GM13976 (cell line): Measurements from ENCODE around the gene VTN.

ENCODE experiments used
- DNase-seq: peaks from one replicate; pipeline ENCODE4 v3.0.0; 2012; ENCODE audit warnings: low spot score
- in situ Hi-C: fragments of 300-500 bp; cut with MboI; formaldehyde crosslinking; loops from one replicate; pipeline ENCODE4 v1.12.0; 2022; ENCODE audit warnings: low sequenced_read_pairs, mixed read lengths, inconsistent platforms; ENCODE audit not compliant: unreplicated experiment
- TF ChIP-seq, protein P1 (sequence below): IDR thresholded peaks from 2 replicates; pipeline ENCODE4 v1.5.1; 2012; ENCODE audit warnings: borderline replicate concordance, mild to moderate bottlenecking; ENCODE audit not compliant: insufficient read depth; ENCODE audit errors: extremely low read depth, missing control alignments, control extremely low read depth

The VTN gene

DNA sequence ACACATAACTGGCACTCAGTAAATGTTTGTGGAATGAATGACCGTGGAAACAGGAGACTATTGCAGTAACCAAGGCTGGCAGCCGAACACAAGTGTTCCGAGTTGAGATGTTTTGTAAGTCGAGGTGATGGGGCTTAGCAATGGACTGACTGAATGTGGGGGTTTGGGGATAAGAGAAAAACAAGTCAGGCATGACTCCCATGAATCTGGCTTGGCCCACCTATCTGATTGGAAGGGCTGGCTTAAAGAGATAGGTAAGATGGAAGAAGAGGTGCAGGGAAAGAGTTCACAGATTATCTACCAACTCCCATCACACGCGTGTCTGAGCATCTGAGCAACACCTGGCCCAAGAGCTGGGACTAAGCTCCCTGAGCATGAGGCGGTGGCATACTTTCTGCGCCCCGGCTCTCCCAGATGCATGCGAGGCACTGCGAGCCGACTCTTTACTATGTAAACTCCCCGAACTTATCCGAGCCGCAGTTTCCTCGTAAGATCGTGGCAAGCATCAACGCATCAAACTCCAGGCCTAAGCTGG lies 35.4 kb downstream of the VTN start:
- TF ChIP-seq, protein P1, sequence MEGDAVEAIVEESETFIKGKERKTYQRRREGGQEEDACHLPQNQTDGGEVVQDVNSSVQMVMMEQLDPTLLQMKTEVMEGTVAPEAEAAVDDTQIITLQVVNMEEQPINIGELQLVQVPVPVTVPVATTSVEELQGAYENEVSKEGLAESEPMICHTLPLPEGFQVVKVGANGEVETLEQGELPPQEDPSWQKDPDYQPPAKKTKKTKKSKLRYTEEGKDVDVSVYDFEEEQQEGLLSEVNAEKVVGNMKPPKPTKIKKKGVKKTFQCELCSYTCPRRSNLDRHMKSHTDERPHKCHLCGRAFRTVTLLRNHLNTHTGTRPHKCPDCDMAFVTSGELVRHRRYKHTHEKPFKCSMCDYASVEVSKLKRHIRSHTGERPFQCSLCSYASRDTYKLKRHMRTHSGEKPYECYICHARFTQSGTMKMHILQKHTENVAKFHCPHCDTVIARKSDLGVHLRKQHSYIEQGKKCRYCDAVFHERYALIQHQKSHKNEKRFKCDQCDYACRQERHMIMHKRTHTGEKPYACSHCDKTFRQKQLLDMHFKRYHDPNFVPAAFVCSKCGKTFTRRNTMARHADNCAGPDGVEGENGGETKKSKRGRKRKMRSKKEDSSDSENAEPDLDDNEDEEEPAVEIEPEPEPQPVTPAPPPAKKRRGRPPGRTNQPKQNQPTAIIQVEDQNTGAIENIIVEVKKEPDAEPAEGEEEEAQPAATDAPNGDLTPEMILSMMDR, result no peak
- no peak for DNase-seq
- in situ Hi-C loops, result no loop called here

DNA sequence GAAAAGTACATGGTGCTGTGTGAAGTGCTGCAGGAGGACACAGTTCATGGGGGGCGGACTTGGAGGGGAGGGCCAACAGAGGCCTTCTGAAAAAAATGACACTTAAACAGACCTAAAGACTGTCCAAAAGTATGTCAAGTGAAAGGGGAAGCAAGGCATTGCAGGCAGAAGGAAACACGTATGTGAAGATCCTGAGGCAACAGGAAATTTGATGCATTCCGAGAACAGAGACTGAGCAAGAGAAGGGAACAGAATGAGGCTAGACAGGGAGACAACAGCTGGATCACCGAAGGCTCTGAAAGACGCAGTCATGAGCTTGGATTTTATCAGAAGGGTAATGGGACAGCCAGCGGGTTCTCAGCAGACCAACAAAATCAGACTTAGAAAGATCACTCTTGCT lies 35.9 kb downstream of the VTN start:
- in situ Hi-C loops, result no loop called here
- TF ChIP-seq, protein P1, result no peak
- no peak for DNase-seq

DNA sequence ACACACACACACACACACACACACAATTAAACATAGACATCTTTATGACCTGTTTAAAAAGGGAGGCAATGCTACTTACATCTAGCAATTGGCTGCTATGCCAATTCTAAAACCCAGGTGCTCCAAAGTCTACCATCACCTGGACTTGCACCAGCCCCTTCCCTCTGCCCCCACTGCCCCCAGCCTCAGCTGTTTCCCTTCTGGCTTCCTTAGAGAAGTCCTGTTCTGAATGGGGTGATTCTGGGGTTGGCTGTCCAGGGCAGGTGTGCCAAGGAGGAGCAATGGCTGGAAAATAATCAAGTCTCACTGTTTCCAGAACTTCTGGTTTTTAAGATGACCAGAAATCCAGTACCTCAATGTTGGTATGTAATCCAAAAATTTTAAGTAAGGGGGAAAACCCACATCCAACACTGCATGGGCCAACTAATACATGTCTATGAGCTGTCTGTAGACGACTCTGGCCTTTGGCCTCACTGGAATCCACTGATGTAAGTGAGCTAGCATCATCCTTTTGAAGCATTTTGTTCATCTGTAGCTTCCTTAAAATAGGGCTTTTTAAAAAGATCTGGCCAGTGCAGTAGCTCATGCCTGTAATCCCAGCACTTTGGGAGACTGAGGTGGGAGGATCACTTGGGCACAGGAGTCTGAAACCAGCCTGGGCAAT lies 36.9 kb downstream of the VTN start:
- in situ Hi-C loops, result no loop called here
- TF ChIP-seq, protein P1, result no peak
- DNase-seq, result no peak

DNA sequence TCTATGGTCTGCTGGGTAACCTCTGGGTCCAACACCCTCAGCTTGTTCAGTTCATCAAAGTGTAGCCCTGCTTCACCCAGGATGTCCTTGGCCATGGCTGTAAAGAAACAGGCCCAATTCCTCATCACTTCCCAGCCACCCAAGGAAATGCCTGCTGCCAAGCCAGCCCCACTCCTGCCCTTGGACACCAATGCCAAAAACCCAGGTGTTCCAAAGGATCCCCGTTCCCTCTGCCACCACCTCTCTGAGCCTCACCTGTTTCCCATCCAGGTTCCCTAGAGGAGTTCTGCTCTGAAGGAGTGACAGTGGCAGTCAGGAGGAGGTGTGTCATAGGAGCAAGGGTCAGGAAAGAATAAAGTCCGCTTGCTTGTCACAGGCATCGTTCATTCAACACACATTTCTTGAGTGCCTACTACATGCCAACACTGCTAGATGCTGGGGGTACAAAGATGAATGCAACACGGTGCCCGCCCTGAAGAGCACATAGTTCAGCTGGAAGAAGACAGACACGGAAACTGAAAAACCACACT lies 38.2 kb downstream of the VTN start:
- in situ Hi-C loops, result no loop called here
- DNase-seq, result no peak
- TF ChIP-seq, protein P1, result no peak

DNA sequence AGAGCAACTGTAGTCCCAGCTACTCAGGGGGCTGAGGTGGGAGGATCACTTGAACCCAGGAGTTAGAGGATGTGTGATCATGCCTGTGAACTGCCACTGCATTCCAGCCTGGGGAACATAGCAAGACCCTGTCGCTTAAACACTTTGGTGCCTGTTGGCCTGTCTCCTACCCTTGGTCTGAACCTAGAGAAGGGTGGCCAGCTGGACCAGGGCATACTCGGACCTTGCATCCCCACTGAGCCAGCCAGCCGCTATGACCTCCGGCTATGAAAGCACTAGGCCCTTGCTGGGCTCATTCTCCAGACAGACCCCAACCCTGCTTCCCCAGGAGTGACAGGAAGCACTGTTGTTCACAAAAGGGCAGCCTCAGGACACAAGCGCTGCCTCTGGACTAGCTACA lies 39.4 kb downstream of the VTN start:
- in situ Hi-C loops, result no loop called here
- no peak for DNase-seq
- TF ChIP-seq, protein P1, result no peak

DNA sequence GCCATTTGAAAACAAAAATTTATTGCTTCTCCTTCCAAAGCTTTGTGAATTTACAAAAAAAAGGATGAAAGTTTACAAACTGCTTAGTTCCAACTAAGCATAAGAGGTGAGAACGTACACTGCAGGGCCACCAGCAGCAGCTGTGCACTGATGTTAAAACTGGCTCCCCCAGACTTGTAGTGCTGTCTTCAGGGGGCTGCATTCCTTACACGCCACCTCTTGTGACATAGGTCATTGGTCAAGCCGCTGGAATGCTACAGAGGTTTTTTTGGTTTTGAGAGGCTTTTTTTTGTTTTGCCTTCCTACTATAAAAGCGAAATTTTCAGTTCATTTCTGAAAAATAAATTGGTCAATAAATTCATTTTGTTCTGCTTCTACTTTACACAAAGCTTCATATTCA lies 41.8 kb downstream of the VTN start:
- TF ChIP-seq, protein P1, result no peak
- no peak for DNase-seq
- in situ Hi-C loops, result no loop called here

DNA sequence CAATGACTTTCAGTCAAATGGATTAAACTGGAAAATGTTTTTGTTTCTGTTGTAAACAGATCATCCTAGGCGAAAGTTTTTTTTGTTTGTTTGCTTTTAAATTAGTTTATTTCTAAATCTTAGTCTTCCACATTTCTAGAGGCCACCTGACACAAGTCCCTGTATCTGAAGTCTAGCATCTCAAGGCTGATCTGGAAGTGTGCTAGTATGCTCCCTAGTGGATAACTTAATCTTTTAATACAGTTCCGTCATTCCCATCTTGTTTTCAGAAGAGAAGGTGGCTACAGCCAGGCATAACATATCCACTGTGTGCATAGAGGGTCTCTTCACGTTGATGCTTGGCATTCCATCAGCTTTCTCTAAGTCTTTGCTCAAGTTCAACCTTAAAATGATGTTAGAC lies 42.4 kb downstream of the VTN start:
- in situ Hi-C loops, result no loop called here
- TF ChIP-seq, protein P1, result no peak
- DNase-seq, result no peak
